ENCODE results near the gene C19orf18.
A peak's percentile ranks its signal among the peaks of the same experiment; 100 is the strongest.
"Not testable (repeated sequence)": the region's sequence is repeated elsewhere in the genome, so short reads cannot be mapped to it uniquely, and the experiment has no call there.

The C19orf18 gene

GRCh38 chr19:57974434-57974833 is at the start of gene C19orf18:
TSS of gene C19orf18 (minus strand) at chr19:57974534. CDS start at chr19:57974432, 102 bp downstream.
- FAIRE-seq: no peak

GRCh38 chr19:58022283-58022660 is 47.9 kb upstream of the C19orf18 start:
- FAIRE-seq: no peak

DNA sequence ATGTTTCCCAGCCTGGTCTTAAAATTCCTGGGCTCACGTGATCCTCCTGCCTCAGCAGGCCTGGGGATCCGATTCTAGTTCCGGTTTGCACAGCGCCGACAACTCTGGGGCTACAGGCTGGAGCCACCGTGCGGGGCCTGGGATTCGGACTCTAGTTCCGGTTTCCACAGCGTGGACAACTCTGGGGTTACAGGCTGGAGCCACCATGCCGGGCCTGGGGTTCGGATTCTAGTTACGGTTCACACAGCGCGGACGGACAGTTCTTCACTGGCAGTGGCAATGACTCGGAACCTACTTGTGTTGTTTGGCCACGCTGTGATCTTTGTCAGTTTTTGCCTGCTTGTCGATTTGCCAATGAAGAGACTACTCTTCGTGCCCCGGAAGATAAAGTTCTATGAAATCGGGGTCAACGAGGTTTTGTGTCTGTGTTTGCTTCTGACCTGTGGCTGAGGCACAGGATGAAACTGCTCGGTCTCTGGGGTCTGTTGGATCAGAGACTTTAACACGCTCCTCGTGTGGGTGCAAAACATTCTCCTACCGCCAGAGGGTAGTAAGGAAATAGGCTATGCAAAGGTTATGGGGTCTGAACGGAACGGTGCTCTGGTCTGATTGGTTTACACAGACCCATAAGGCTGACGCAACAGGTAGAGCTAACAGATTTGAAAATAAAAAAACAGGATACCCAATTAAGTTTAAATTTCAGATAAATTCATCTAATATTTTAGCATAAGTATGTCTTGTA is 47.4 kb upstream of the C19orf18 start:
- no peak for FAIRE-seq

DNA sequence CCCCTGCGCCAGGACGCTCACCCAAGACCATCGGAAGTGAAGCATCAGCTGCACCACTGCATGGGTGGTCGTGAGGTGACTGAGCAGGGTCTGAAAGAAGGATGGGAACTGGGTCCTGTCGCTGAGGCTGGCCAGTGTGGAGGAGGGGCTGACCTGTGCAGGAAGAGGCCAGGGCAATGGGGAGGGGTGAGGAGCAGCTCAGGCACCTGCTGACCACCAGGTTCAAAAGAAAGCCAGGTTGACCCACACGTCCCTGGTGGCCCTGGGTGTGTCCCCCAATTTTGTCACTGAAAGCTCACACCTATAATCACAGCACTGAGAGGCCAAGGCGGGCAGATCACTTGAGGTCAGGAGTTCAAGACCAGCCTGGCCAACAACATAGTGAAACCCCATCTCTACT is 45.8 kb upstream of the C19orf18 start:
- no peak for FAIRE-seq

DNA sequence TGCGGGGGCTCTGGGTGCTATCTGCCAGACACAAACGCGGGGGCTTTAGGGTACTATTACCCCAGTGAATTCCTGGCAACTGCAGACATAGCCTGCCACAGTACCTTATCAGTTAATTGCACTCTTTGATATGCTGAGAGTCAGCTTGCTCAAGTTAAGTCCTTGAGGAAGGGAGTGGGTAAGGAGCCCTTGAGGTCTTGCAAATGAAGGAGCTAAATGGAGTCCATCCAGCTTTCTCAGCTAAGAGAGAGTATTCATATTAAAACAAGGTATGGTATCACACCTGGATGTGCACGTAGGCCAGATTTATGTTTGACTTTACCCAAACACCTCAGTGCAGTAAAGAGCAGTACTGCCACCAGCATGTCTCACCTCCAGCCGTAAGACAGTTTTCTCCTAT is 39.8 kb upstream of the C19orf18 start:
- no peak for FAIRE-seq

GRCh38 chr19:58010507-58010906 is 36.2 kb upstream of the C19orf18 start:
- FAIRE-seq: no peak

DNA sequence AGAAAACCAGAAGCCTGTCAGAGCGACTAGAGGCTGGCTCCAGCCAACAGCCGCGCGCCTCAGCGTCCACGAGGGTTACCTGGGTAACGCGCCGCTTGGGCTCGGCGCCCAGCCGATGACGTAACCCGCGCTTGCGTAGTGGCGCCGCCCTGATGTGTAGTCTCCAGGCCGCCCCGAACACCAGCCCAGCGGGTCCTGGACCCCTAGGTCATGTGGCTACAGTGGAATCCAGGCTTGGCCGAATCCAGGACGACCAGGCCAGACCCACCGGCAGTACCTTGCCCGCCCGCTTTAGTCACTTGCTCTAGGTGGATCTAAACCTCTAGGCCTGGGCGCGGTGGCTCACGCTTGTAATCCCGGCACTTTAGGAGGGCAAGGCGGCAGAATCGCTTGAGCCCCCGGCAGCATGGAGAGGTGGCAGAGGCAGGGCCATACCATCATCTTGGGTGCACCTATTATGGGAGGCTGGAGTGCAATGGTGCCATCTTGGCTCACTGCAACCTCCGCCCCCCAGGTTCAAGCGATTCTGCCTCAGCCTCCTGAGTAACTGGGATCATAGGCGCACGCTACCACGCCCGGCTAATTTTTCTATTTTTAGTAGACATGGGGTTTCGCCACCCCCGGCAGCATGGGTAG is 35.5 kb upstream of the C19orf18 start:
- FAIRE-seq: no peak

DNA sequence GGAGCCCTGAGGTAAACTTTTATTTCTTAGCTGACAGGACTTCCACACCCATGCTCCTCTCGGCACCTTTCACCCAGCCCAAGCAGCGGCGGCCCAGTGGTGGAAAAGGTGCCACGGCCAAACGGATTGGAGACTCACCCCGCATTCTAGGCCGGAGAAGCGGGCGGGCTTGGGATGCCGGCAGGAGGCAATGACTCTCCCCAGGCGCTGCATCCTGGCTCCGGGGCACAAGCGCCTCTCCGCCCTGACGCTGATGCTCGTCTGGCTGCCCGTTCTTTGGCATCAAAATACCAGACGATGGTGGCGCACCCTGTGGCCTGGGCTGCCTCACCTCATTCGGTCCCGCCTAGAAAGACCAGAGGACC is 34.9 kb upstream of the C19orf18 start:
- no peak for FAIRE-seq

GRCh38 chr19:58008877-58009276 is 34.5 kb upstream of the C19orf18 start:
- not testable (repeated sequence) for FAIRE-seq

DNA sequence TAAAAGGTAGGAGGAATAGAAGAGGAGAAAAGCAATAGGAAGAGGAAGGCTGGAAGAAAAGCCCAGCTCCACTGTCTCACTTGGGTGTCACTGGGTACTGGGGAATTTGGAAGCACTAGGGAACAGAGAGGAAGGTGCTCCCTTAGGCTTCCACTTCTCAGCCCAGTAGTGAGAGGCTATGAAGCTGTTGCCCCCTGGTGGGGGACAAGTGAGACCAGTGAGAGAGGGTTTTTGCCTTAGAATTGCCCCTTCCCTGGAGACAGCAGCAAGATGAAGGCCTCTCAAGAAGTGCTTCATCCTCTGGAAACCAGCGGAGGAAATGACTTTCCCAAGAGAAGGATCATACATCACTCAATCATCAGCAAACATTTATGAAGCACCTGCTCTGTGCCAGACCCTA is 33.0 kb upstream of the C19orf18 start:
- FAIRE-seq: no peak

GRCh38 chr19:58003174-58003828 is 29.0 kb upstream of the C19orf18 start:
- FAIRE-seq: no peak

DNA sequence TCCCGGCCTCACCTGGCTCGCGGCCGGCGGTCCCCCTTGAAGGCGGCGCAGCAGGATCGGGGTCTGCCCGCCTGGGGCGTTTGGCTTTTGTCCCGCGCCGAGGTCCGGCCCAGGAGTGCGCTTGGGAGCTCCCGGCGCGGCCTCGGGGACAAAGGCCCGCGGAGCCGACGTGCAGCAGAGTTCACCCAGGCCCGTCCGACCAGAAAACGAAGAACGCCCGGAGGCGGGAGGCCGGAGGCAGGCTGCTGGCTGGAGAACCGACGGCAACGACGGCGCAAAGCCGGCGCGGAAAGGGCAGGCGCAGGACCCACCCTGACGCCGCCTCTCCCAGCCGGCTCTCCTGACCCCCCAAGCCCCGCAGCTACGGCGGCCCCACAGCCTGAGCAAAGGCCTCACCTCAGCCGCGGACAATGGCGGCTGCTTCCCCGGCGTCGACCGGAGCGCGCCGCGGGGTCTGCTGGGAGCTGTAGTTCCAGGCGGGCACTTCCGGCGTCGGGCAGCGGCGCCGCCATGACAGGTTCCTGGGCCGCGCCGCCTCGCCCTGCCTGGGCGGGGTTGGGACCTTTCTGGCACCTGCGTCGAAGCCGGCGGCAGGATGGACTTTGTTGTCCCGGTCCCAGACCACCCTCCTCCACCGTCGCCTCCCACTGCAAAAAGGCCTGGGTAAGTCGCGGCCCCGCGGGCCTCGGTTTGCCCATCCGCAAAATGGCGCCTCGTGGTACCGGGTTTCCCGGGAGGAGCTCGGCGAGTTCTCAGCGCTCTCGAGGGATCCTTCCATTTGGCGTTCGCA is 28.2 kb upstream of the C19orf18 start, which contains the start of gene ZNF606:
Gene ZNF606 (minus strand): TSS at position 437 of the 790 bp plus-strand sequence. CDS start 1,501 bp downstream, outside the sequence.
- FAIRE-seq: no peak

DNA sequence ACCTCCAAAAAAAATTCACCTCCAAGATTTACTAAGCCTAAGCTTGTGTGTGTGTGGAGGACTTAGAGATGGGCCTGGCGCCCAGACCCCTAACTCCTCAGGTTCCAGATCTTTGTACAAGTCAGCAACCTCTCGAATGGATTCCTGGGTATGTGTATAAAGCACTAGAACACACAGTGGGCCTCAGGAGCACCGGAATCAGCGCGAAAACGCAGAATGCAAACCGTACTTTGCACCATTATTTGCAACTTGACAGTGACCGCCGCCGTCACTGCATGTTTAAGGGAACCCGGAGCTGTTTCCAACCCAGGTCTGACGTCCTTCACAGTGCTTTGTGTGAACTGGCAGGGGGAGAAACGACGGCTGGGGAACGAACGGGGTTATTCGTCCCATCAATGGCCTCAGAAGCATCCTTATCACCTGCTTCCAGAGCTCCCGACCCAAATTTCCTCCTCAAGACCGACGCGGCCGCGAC is 27.6 kb upstream of the C19orf18 start:
- FAIRE-seq: no peak

- FAIRE-seq: no peak
These were observed 26.3 kb upstream of the C19orf18 start for GRCh38 chr19:58000677-58001076.

DNA sequence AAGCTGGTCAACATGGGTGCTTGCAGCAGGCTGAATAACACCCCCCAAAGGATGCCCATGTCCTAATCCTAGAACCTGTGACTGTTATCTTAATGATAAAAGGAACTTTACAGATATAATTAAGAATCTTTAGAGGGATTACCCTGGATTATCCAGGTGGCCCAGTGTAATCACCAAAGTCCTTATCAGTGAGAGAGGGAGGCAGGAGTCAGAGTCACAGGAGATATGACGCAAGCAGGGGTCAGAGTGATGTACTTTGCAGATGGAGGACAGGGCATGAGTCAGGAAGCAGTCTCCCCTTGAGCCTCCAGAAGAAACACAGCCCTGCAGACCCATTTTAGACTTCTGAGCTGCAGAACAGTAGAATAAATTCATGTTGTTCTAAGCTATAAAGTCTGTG is 18.5 kb upstream of the C19orf18 start:
- no peak for FAIRE-seq

DNA sequence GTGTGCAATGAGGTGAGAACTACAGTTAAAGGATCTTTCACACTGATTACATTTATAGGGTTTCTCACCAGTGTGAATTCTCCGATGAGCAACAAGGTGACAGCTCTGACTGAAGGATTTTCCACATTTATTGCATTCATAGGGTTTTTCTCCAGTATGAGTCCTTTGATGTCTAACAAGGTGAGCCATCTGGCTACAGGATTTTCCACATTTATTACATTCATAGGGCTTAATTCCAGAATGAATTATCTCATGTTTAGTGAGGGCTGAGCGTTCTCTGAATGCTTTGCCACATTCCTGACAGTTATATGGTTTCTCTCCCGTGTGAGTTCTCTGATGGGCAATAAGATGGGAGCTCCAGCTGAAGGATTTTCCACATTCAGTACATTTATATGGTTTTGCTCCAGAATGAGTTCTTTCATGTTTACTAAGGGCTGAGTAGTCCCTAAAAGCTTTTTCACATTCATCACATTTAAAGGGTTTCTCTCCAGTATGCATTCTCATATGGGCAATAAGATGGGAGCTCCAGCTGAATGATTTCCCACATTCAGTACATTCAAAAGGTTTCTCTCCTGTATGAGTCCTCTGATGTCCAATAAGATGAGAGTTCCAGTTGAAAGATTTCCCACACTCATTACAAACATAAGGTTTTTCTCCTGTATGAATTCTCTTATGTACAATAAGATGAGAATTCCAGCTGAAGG is 4.4 kb upstream of the C19orf18 start:
- FAIRE-seq: no peak

GRCh38 chr19:57964761-57965160 is 9.6 kb downstream of the C19orf18 start:
- FAIRE-seq: no peak

GRCh38 chr19:57961785-57962184 is 12.5 kb downstream of the C19orf18 start:
- FAIRE-seq: no peak

- no peak for FAIRE-seq
These were observed 19.3 kb downstream of the C19orf18 start for GRCh38 chr19:57954996-57955395.

- no peak for FAIRE-seq
These were observed 24.6 kb downstream of the C19orf18 start for GRCh38 chr19:57949702-57950101.

GRCh38 chr19:57949296-57949695 is 25.0 kb downstream of the C19orf18 start:
- FAIRE-seq: no peak

GRCh38 chr19:57947419-57948134 is 26.8 kb downstream of the C19orf18 start, which contains the start of gene ZNF256:
TSS of gene ZNF256 (minus strand) at chr19:57947706. CDS start at chr19:57947474, 232 bp downstream.
- FAIRE-seq: peak; percentile 98

All from G401.6 (cell line).